Measurements from ENCODE around the gene MX2. TPM values are rescaled to one million over a fixed set of nuclear protein-coding genes. Genes with fewer than 3 reads are reported as not detected.

MX2 gene
- polyA plus RNA-seq, 1 donor from 2014 or later: not detected

DNA sequence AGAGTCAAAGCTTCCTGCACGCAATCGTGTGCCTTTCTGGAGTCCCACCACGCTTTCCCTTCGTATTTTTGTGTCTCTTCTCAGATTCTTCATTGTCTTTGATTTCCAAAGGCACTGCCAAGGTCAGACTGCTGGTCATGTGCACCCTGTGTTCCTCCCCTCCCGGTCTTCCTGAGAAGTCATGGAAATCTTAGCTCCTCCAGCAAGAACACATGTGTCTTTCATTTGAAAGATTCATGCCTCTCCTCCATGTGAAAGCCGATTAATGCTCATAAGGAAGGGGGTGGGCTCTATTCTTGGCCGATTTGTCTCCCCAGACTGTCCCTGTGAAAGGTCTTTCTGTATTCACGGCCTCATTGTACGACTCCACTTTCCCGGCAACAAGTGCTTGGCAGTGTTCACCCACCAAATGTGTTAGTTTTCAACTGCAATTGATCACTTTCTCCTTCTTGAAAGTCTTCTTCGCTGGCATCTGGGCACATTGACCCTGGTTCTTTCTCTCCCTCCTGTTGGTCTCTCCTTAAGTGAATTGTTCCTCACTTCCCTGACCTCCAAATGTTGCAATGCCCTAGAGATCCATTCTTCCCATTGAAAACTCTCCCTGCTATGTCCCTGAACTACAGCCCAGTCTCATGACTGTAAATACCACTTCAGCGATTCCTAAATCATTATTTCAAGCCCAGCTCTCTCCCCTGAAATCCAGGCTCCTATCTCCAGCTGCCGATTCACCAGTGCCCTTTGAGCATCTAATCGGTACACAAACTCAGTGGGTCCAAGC is 25.4 kb downstream of the MX2 start:
- TF ChIP-seq SMC3 (conservative IDR thresholded peaks at IDR 0.05; ENCODE audit: poor library complexity) (no peak), TAF1 (IDR thresholded peaks at IDR 0.05; ENCODE audit: low read depth) (no peak), EP300 (conservative IDR thresholded peaks at IDR 0.05; ENCODE audit: poor library complexity, severe bottlenecking) (no peak), MXI1 (conservative IDR thresholded peaks at IDR 0.05; ENCODE audit: poor library complexity, severe bottlenecking) (no peak), EZH2 (IDR thresholded peaks at IDR 0.05; ENCODE audit: borderline replicate concordance, insufficient read depth, low read length, poor library complexity, severe bottlenecking) (no peak), RAD21 (conservative IDR thresholded peaks at IDR 0.05) (no peak), POLR2AphosphoS5 (IDR thresholded peaks at IDR 0.05) (no peak)
- TF ChIP-seq, protein P1, sequence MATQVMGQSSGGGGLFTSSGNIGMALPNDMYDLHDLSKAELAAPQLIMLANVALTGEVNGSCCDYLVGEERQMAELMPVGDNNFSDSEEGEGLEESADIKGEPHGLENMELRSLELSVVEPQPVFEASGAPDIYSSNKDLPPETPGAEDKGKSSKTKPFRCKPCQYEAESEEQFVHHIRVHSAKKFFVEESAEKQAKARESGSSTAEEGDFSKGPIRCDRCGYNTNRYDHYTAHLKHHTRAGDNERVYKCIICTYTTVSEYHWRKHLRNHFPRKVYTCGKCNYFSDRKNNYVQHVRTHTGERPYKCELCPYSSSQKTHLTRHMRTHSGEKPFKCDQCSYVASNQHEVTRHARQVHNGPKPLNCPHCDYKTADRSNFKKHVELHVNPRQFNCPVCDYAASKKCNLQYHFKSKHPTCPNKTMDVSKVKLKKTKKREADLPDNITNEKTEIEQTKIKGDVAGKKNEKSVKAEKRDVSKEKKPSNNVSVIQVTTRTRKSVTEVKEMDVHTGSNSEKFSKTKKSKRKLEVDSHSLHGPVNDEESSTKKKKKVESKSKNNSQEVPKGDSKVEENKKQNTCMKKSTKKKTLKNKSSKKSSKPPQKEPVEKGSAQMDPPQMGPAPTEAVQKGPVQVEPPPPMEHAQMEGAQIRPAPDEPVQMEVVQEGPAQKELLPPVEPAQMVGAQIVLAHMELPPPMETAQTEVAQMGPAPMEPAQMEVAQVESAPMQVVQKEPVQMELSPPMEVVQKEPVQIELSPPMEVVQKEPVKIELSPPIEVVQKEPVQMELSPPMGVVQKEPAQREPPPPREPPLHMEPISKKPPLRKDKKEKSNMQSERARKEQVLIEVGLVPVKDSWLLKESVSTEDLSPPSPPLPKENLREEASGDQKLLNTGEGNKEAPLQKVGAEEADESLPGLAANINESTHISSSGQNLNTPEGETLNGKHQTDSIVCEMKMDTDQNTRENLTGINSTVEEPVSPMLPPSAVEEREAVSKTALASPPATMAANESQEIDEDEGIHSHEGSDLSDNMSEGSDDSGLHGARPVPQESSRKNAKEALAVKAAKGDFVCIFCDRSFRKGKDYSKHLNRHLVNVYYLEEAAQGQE (IDR thresholded peaks at IDR 0.05; ENCODE audit: borderline replicate concordance): no peak
- TF ChIP-seq, protein P2, sequence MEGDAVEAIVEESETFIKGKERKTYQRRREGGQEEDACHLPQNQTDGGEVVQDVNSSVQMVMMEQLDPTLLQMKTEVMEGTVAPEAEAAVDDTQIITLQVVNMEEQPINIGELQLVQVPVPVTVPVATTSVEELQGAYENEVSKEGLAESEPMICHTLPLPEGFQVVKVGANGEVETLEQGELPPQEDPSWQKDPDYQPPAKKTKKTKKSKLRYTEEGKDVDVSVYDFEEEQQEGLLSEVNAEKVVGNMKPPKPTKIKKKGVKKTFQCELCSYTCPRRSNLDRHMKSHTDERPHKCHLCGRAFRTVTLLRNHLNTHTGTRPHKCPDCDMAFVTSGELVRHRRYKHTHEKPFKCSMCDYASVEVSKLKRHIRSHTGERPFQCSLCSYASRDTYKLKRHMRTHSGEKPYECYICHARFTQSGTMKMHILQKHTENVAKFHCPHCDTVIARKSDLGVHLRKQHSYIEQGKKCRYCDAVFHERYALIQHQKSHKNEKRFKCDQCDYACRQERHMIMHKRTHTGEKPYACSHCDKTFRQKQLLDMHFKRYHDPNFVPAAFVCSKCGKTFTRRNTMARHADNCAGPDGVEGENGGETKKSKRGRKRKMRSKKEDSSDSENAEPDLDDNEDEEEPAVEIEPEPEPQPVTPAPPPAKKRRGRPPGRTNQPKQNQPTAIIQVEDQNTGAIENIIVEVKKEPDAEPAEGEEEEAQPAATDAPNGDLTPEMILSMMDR (IDR thresholded peaks at IDR 0.05; ENCODE audit: poor library complexity, severe bottlenecking): no peak
- H3K9ac ChIP-seq (ENCODE audit: low read length): no peak overlapping the region

DNA sequence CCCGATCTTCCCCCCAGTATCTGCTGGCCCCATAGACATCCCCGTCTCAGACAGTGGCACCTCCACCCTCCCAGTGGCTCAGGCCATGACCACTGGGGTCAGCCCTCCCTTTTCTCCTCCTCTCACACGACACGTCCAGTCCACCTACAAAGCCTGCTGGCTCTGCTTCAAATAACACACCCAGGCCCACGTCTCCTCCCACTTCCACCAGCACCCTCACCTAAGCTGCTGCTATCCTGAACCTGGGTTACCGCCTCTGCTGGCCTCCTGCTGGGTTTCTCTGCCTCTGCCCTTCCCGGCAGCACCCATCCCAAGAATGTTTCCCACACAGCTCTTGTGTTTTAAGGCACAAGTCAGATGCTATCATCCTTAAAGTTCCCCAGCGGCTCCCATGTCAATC is 26.0 kb downstream of the MX2 start:
- no peaks in the 10 kb centered on the region for H3F3A ChIP-seq (ENCODE audit: insufficient read depth, low read length, poor library complexity, severe bottlenecking)
- no peaks in the 10 kb centered on the region for H3K9me3 ChIP-seq (ENCODE audit: low read length)
- H2AFZ ChIP-seq (ENCODE audit: low read depth, low read length): no peak overlapping the region
- TF ChIP-seq RAD21 (conservative IDR thresholded peaks at IDR 0.05): no peak
- TF ChIP-seq, protein P1 (IDR thresholded peaks at IDR 0.05; ENCODE audit: borderline replicate concordance): no peak
- TF ChIP-seq POLR2AphosphoS5 (IDR thresholded peaks at IDR 0.05): no peak
- no peak for TF ChIP-seq TAF1 (IDR thresholded peaks at IDR 0.05; ENCODE audit: low read depth)
- no peak for TF ChIP-seq EZH2 (IDR thresholded peaks at IDR 0.05; ENCODE audit: borderline replicate concordance, insufficient read depth, low read length, poor library complexity, severe bottlenecking)
- no peak for TF ChIP-seq EP300 (conservative IDR thresholded peaks at IDR 0.05; ENCODE audit: poor library complexity, severe bottlenecking)
- TF ChIP-seq, protein P2 (IDR thresholded peaks at IDR 0.05; ENCODE audit: poor library complexity, severe bottlenecking): no peak
- TF ChIP-seq MXI1 (conservative IDR thresholded peaks at IDR 0.05; ENCODE audit: poor library complexity, severe bottlenecking): no peak
- TF ChIP-seq SMC3 (conservative IDR thresholded peaks at IDR 0.05; ENCODE audit: poor library complexity): no peak
- H3K4me3 ChIP-seq (ENCODE audit: low read length): no peak overlapping the region
- H3K9ac ChIP-seq (ENCODE audit: low read length): no peak overlapping the region
- no peak overlapping the region for H3K4me2 ChIP-seq (ENCODE audit: low read length)
- H3K9me2 ChIP-seq (ENCODE audit: insufficient read depth, low read length): no peaks in the 10 kb centered on the region
- H4K20me1 ChIP-seq (ENCODE audit: insufficient read depth): no peaks in the 10 kb centered on the region
- no peaks in the 10 kb centered on the region for H3K79me2 ChIP-seq (replicated peaks; ENCODE audit: insufficient read depth, low read length)
- H3K27me3 ChIP-seq (ENCODE audit: insufficient read depth, low read depth, low read length): no peaks in the 10 kb centered on the region
- no peak overlapping the region for H3K27ac ChIP-seq (ENCODE audit: low read length)
- no peaks in the 10 kb centered on the region for H3K36me3 ChIP-seq (ENCODE audit: insufficient read depth, low read length)

More for the DNA sequence above, 25.4 kb downstream of the MX2 start:
- no peaks in the 10 kb centered on the region for H3K27me3 ChIP-seq (ENCODE audit: insufficient read depth, low read depth, low read length)
- no peak overlapping the region for H2AFZ ChIP-seq (ENCODE audit: low read depth, low read length)
- H3K9me2 ChIP-seq (ENCODE audit: insufficient read depth, low read length): no peaks in the 10 kb centered on the region
- H3F3A ChIP-seq (ENCODE audit: insufficient read depth, low read length, poor library complexity, severe bottlenecking): no peaks in the 10 kb centered on the region
- H3K4me3 ChIP-seq (ENCODE audit: low read length): no peak overlapping the region
- H3K4me2 ChIP-seq (ENCODE audit: low read length): no peak overlapping the region
- H4K20me1 ChIP-seq (ENCODE audit: insufficient read depth): no peaks in the 10 kb centered on the region
- no peaks in the 10 kb centered on the region for H3K36me3 ChIP-seq (ENCODE audit: insufficient read depth, low read length)
- no peaks in the 10 kb centered on the region for H3K79me2 ChIP-seq (replicated peaks; ENCODE audit: insufficient read depth, low read length)
- no peaks in the 10 kb centered on the region for H3K9me3 ChIP-seq (ENCODE audit: low read length)
- no peak overlapping the region for H3K27ac ChIP-seq (ENCODE audit: low read length)

Data from neural cell (in vitro differentiated cells).